SH-SY5Y (cell line): ENCODE measurements around the gene EAF1.

Source experiments
- GATA2 ChIP-seq: IDR thresholded peaks from 2 replicates; pipeline ENCODE4 v1.6.1; 2011; ENCODE audit warnings: mild to moderate bottlenecking, low read depth, low read length
- GATA3 ChIP-seq: IDR thresholded peaks from 2 replicates; pipeline ENCODE4 v1.6.1; 2011; ENCODE audit warnings: low read depth, mild to moderate bottlenecking, low read length, moderate library complexity

Gene EAF1

DNA sequence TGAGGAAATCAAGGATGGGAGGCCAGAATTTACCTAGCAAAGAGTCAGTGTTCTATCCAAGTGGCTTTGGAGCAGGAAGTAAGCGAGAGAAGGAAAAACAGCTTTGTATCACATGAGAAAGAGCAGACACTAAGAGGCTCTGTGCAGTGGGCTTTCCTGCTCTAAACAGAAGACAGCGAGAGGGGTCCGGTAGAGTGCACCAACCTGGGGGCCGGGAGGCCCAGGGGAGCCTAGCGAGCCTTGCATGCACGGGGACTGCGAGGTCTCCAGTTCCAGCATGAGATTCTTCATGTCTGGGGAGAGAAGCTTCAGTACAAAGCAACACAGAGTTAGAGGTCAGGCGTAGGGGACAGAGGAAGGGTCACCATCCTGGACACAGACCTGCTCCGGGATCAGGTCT is 60.6 kb downstream of the EAF1 start:
- TF ChIP-seq GATA2 (no peak), GATA3 (no peak)

- TF ChIP-seq GATA2 (no peak), GATA3 (no peak)
These were observed 62.8 kb downstream of the EAF1 start for GRCh38 chr3:15490158-15490557.

DNA sequence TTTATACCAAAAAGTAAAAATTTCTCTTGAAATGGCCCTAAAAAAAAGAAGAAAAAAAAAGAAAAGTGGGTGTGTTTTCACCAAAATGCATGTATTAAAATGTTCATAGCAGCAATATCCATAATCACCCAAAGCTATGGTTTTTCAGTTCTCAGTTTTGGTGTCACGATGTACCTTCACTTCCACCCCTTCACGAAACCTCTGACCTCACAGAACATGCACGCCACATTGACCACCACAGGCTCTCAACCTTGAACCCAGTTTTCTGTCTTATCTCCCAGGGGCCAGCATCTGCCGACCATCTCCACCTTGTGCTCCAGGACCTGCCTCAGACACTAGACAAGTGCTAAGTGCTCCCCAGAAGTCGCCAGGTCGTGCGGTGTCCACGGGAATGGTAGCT is 63.7 kb downstream of the EAF1 start:
- TF ChIP-seq GATA2 (no peak), GATA3 (no peak)
